HepG2 (cell line): ENCODE measurements around the gene USP12. TPM values are rescaled to one million over a fixed set of nuclear protein-coding genes. Genes with fewer than 3 reads are reported as not detected.

Source experiments
- ARNT2 ChIP-seq: sonication (generic); formaldehyde crosslinking; IDR thresholded peaks from 2 replicates; pipeline ENCODE4 v1.8.0; 2022; ENCODE audit warnings: mild to moderate bottlenecking, low read depth, missing genetic modification reagents, moderate library complexity
- ATF3 ChIP-seq: sonication (generic); formaldehyde crosslinking; IDR thresholded peaks from 2 replicates; pipeline ENCODE4 v1.4.0; 2020; ENCODE audit warnings: missing genetic modification reagents
- ATM ChIP-seq: fragments of 450-650 bp; IDR thresholded peaks from 2 replicates; pipeline ENCODE4 v1.7.1; 2017; ENCODE audit warnings: mild to moderate bottlenecking, borderline replicate concordance
- ATRX ChIP-seq: sonication (generic); formaldehyde crosslinking; IDR thresholded peaks from 2 replicates; pipeline ENCODE4 v1.4.0; 2020; ENCODE audit warnings: missing genetic modification reagents, borderline replicate concordance
- E2F5 ChIP-seq: sonication (generic); formaldehyde crosslinking; conservative IDR thresholded peaks from 2 replicates; pipeline ENCODE4 v1.4.0; 2020; ENCODE audit warnings: missing genetic modification reagents
- ETV6 ChIP-seq: sonication (generic); formaldehyde crosslinking; conservative IDR thresholded peaks from 2 replicates; pipeline ENCODE4 v1.4.0; 2020; ENCODE audit warnings: missing genetic modification reagents
- JDP2 ChIP-seq: sonication (generic); formaldehyde crosslinking; IDR thresholded peaks from 2 replicates; pipeline ENCODE4 v1.8.1; 2022; ENCODE audit warnings: missing genetic modification reagents, borderline replicate concordance
- KAT8 ChIP-seq: IDR thresholded peaks from 2 replicates; pipeline ENCODE4 v1.6.1; 2016; ENCODE audit warnings: missing genetic modification reagents, missing compliant biosample characterization
- MAX ChIP-seq: IDR thresholded peaks from 2 replicates; pipeline ENCODE4 v1.6.1; 2012; ENCODE audit warnings: inconsistent platforms
- PHF21A ChIP-seq: sonication (generic); formaldehyde crosslinking; IDR thresholded peaks from 2 replicates; pipeline ENCODE4 v1.5.0; 2020; ENCODE audit warnings: mild to moderate bottlenecking, missing genetic modification reagents
- RNF2 ChIP-seq: fragments of 450-650 bp; conservative IDR thresholded peaks from 2 replicates; pipeline ENCODE4 v1.6.1; 2016; ENCODE audit warnings: low read depth
- SALL1 ChIP-seq: sonication (generic); formaldehyde crosslinking; IDR thresholded peaks from 2 replicates; pipeline ENCODE4 v1.8.0; 2022; ENCODE audit warnings: mild to moderate bottlenecking, missing genetic modification reagents
- SETDB1 ChIP-seq: sonication (generic); formaldehyde crosslinking; IDR thresholded peaks from 2 replicates; pipeline ENCODE4 v1.5.1; 2020; ENCODE audit warnings: missing genetic modification reagents, mild to moderate bottlenecking, borderline replicate concordance
- SIN3A ChIP-seq: IDR thresholded peaks from 2 replicates; pipeline ENCODE4 v1.6.1; 2011; ENCODE audit warnings: low read depth, mild to moderate bottlenecking, control low read depth, low read length, borderline replicate concordance
- TEAD2 ChIP-seq: sonication (generic); formaldehyde crosslinking; IDR thresholded peaks from 2 replicates; pipeline ENCODE4 v1.9.0; 2021; ENCODE audit warnings: missing genetic modification reagents
- TRIM22 ChIP-seq: fragments of 450-650 bp; IDR thresholded peaks from 2 replicates; pipeline ENCODE4 v1.6.1; 2017
- ZFP36L2 ChIP-seq: sonication (generic); formaldehyde crosslinking; IDR thresholded peaks from 2 replicates; pipeline ENCODE4 v1.4.0; 2020; ENCODE audit warnings: missing genetic modification reagents
- ZNF138 ChIP-seq: sonication (generic); formaldehyde crosslinking; IDR thresholded peaks from 2 replicates; pipeline ENCODE4 v1.5.0; 2020; ENCODE audit warnings: mild to moderate bottlenecking, low read depth, missing genetic modification reagents
- ZNF773 ChIP-seq: sonication (generic); formaldehyde crosslinking; IDR thresholded peaks from 2 replicates; pipeline ENCODE4 v1.4.0; 2020; ENCODE audit warnings: missing genetic modification reagents, borderline replicate concordance
- polyA plus RNA-seq, 8 experiments: library from polyadenylated mRNA; depleted of rRNA in 3 of 8; stranded (reverse) in 7 of 8; unstranded in 1 of 8; fragments of >200 nt; fragmentation: Illumina TruSeq in 4 of 8; extraction: Trizol in 4 of 8; gene quantifications; 2 replicates each; pipeline versions ENCODE4 v1.2.1 to v1.2.3, GENCODE V29; 2011 to 2016; ENCODE audit warnings: low read depth in 4 of 8, missing spikeins in 1 of 8, mixed read lengths in 1 of 8; ENCODE audit not compliant: insufficient read depth in 1 of 8
- total RNA-seq, 5 experiments: library from RNA; depleted of rRNA; stranded (reverse); fragments of >200 nt; fragmentation: Illumina TruSeq; extraction: Trizol; gene quantifications; 2 replicates each; pipeline ENCODE4 v1.2.3, GENCODE V29; 2016; ENCODE audit warnings: low read depth in 1 of 5
- TF ChIP-seq, protein P1 (sequence below): sonication (generic); formaldehyde crosslinking; IDR thresholded peaks from 2 replicates; pipeline ENCODE4 v1.4.0; 2020; ENCODE audit warnings: low read depth, missing genetic modification reagents

USP12 gene
- total and polyA plus RNA-seq, 2 of the 13 experiments (the other 11 are each of a cell fraction or from before 2014, with no cell fraction given), result 9.8 to 19.5 TPM

DNA sequence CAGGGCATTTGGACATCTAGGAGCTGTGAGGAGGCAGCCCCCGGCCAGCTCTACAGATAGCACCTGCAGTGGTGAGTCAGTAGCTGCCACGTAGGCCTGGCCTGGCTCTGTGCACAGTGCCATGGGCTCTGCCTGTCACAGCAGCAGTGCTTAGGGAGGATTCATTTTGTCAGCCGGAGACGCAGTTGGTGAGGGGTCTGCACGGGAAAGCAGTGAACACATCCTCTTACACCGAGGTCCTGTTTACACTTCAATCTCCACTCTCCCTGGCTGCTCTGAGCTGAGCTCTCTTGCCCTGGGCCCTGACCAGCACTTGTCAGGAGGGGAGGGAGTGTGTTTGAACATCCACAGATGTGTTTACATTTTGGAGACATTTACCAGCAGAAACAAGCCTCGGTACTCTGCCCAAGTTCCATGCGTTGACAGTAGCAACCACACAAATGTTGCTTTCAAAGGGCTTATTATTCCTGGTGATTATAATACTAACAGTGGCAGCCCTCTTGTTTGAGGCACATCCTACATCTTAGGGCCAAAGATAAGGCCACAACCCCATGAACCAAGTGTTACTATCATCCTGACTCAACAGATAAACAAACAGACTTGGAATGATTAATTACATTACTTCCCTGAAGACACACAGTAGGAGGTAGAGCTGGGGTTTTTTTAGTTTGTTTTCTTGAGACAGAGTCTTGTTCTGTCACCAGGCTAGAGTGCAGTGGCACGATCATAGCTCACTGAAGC lies 148.9 kb downstream of the USP12 start (continued):
- TF ChIP-seq MAX (peak; percentile 14; the same call in 1 of the 2 replicates), PHF21A (CRISPR knock-in tag) (peak; percentile 46; the same call in 1 of the 2 replicates), ARNT2 (CRISPR knock-in tag) (no peak), ATRX (CRISPR knock-in tag) (no peak), SIN3A (no peak), ATM (no peak), SETDB1 (no peak), JDP2 (CRISPR knock-in tag) (no peak), TEAD2 (CRISPR knock-in tag) (no peak), TRIM22 (no peak), KAT8 (CRISPR knock-in tag) (no peak), ZNF773 (CRISPR knock-in tag) (no peak), SALL1 (peak; percentile 88), ZFP36L2 (CRISPR knock-in tag) (no peak), ZNF138 (CRISPR knock-in tag) (no peak), RNF2 (no peak; the same call in 1 of the 2 replicates), E2F5 (CRISPR knock-in tag) (no peak), ATF3 (CRISPR knock-in tag) (no peak), ETV6 (no peak)
- TF ChIP-seq, protein P1, sequence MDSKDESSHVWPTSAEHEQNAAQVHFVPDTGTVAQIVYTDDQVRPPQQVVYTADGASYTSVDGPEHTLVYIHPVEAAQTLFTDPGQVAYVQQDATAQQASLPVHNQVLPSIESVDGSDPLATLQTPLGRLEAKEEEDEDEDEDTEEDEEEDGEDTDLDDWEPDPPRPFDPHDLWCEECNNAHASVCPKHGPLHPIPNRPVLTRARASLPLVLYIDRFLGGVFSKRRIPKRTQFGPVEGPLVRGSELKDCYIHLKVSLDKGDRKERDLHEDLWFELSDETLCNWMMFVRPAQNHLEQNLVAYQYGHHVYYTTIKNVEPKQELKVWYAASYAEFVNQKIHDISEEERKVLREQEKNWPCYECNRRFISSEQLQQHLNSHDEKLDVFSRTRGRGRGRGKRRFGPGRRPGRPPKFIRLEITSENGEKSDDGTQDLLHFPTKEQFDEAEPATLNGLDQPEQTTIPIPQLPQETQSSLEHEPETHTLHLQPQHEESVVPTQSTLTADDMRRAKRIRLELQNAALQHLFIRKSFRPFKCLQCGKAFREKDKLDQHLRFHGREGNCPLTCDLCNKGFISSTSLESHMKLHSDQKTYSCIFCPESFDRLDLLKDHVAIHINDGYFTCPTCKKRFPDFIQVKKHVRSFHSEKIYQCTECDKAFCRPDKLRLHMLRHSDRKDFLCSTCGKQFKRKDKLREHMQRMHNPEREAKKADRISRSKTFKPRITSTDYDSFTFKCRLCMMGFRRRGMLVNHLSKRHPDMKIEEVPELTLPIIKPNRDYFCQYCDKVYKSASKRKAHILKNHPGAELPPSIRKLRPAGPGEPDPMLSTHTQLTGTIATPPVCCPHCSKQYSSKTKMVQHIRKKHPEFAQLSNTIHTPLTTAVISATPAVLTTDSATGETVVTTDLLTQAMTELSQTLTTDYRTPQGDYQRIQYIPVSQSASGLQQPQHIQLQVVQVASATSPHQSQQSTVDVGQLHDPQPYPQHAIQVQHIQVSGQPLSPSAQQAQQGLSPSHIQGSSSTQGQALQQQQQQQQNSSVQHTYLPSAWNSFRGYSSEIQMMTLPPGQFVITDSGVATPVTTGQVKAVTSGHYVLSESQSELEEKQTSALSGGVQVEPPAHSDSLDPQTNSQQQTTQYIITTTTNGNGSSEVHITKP (CRISPR knock-in tag), result 0 out of 2 replicates have a peak, but pooled peaks have one; percentile 15
